HCT116 (cell line): Measurements from ENCODE around the gene LHFPL4.

Source experiments
- EGR1 ChIP-seq: IDR thresholded peaks from 2 replicates; pipeline ENCODE4 v1.6.1; 2012; ENCODE audit warnings: low read depth
- EZH2 ChIP-seq: fragments of 200-600 bp; sonication (generic); IDR thresholded peaks from 2 replicates; pipeline ENCODE4 v1.6.1; 2017; ENCODE audit warnings: antibody characterized with exemption, mixed run types
- FOSL1 ChIP-seq: IDR thresholded peaks from 2 replicates; pipeline ENCODE4 v1.6.1; 2012; ENCODE audit warnings: low read depth
- JUND ChIP-seq: IDR thresholded peaks from 2 replicates; pipeline ENCODE4 v1.6.1; 2012
- POLR2A ChIP-seq: IDR thresholded peaks from 2 replicates; pipeline ENCODE4 v1.7.0; 2011; ENCODE audit warnings: borderline replicate concordance; ENCODE audit not compliant: insufficient read depth, insufficient read length; ENCODE audit errors: extremely low read depth
- POLR2AphosphoS5 ChIP-seq: IDR thresholded peaks from 2 replicates; pipeline ENCODE4 v1.6.1; 2011; ENCODE audit warnings: mild to moderate bottlenecking, low read depth, low read length, moderate library complexity
- YY1 ChIP-seq: IDR thresholded peaks from 2 replicates; pipeline ENCODE4 v1.6.1; 2011; ENCODE audit warnings: low read length, low read depth, moderate library complexity, mild to moderate bottlenecking; ENCODE audit not compliant: insufficient replicate concordance; ENCODE audit errors: extremely low read depth
- ZFX ChIP-seq: fragments of 450-650 bp; IDR thresholded peaks from 2 replicates; pipeline ENCODE4 v1.6.1; 2017
- TF ChIP-seq, protein P1 (sequence below), 3 experiments: fragments of 200-600 bp in 1 of 3; sonication (generic) in 1 of 3; IDR thresholded peaks in 2 of 3; conservative IDR thresholded peaks in 1 of 3; 2 replicates each; pipeline ENCODE4 v1.5.1; 2012 to 2017; ENCODE audit warnings: low read depth in 2 of 3, low read length in 2 of 3, antibody characterized with exemption in 1 of 3, borderline replicate concordance in 1 of 3, control low read depth in 1 of 3, mild to moderate bottlenecking in 1 of 3, mixed read lengths in 1 of 3, mixed run types in 1 of 3, moderate library complexity in 1 of 3; ENCODE audit not compliant: insufficient read depth in 1 of 3
- TF ChIP-seq, protein P2 (sequence below): IDR thresholded peaks from 2 replicates; pipeline ENCODE4 v1.6.1; 2012; ENCODE audit warnings: low read depth
- TF ChIP-seq, protein P3 (sequence below): IDR thresholded peaks from 2 replicates; pipeline ENCODE4 v1.6.1; 2011; ENCODE audit warnings: mild to moderate bottlenecking, low read length, moderate library complexity; ENCODE audit not compliant: insufficient replicate concordance; ENCODE audit errors: extremely low read depth

DNA sequence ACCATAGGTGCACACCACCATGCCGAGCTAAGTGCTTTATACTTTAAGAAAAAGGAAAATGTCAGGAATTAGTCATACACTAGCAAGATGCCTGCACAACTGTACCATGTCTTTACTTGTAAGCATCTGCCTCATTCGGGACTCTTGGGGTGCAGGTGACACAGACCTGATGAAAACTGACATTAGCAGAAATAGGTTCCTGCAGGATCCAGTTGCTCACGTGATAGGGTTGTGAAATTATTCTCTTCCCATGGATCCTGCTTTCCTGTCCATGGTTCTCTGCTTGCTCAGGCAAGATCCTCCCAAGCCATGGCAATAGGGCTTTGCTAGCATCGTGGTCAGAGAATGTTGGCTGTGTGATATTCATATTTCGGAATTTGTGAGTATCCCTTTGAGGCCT lies 10.2 kb upstream of the LHFPL4 start:
- TF ChIP-seq POLR2AphosphoS5: no peak
- TF ChIP-seq, protein P1, sequence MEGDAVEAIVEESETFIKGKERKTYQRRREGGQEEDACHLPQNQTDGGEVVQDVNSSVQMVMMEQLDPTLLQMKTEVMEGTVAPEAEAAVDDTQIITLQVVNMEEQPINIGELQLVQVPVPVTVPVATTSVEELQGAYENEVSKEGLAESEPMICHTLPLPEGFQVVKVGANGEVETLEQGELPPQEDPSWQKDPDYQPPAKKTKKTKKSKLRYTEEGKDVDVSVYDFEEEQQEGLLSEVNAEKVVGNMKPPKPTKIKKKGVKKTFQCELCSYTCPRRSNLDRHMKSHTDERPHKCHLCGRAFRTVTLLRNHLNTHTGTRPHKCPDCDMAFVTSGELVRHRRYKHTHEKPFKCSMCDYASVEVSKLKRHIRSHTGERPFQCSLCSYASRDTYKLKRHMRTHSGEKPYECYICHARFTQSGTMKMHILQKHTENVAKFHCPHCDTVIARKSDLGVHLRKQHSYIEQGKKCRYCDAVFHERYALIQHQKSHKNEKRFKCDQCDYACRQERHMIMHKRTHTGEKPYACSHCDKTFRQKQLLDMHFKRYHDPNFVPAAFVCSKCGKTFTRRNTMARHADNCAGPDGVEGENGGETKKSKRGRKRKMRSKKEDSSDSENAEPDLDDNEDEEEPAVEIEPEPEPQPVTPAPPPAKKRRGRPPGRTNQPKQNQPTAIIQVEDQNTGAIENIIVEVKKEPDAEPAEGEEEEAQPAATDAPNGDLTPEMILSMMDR (IDR thresholded peaks at IDR 0.05 in 2 of 3, conservative IDR thresholded peaks at IDR 0.05 in 1 of 3; ENCODE audit: borderline replicate concordance in 1 of 3, insufficient read depth in 1 of 3, low read depth in 2 of 3, low read length in 2 of 3): no peak
- TF ChIP-seq YY1: no peak
- TF ChIP-seq FOSL1: no peak
- no peak for TF ChIP-seq EGR1
- no peak for TF ChIP-seq POLR2A
- no peak for TF ChIP-seq EZH2
- no peak for TF ChIP-seq JUND
- TF ChIP-seq, protein P2, sequence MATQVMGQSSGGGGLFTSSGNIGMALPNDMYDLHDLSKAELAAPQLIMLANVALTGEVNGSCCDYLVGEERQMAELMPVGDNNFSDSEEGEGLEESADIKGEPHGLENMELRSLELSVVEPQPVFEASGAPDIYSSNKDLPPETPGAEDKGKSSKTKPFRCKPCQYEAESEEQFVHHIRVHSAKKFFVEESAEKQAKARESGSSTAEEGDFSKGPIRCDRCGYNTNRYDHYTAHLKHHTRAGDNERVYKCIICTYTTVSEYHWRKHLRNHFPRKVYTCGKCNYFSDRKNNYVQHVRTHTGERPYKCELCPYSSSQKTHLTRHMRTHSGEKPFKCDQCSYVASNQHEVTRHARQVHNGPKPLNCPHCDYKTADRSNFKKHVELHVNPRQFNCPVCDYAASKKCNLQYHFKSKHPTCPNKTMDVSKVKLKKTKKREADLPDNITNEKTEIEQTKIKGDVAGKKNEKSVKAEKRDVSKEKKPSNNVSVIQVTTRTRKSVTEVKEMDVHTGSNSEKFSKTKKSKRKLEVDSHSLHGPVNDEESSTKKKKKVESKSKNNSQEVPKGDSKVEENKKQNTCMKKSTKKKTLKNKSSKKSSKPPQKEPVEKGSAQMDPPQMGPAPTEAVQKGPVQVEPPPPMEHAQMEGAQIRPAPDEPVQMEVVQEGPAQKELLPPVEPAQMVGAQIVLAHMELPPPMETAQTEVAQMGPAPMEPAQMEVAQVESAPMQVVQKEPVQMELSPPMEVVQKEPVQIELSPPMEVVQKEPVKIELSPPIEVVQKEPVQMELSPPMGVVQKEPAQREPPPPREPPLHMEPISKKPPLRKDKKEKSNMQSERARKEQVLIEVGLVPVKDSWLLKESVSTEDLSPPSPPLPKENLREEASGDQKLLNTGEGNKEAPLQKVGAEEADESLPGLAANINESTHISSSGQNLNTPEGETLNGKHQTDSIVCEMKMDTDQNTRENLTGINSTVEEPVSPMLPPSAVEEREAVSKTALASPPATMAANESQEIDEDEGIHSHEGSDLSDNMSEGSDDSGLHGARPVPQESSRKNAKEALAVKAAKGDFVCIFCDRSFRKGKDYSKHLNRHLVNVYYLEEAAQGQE: no peak
- TF ChIP-seq ZFX: no peak
- TF ChIP-seq, protein P3, sequence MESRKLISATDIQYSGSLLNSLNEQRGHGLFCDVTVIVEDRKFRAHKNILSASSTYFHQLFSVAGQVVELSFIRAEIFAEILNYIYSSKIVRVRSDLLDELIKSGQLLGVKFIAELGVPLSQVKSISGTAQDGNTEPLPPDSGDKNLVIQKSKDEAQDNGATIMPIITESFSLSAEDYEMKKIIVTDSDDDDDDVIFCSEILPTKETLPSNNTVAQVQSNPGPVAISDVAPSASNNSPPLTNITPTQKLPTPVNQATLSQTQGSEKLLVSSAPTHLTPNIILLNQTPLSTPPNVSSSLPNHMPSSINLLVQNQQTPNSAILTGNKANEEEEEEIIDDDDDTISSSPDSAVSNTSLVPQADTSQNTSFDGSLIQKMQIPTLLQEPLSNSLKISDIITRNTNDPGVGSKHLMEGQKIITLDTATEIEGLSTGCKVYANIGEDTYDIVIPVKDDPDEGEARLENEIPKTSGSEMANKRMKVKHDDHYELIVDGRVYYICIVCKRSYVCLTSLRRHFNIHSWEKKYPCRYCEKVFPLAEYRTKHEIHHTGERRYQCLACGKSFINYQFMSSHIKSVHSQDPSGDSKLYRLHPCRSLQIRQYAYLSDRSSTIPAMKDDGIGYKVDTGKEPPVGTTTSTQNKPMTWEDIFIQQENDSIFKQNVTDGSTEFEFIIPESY: no peak
